ENCODE results near the gene RANBP1. TPM values are rescaled to one million over a fixed set of nuclear protein-coding genes. Genes with fewer than 3 reads are reported as not detected.

Gene RANBP1
- total and polyA plus RNA-seq, 2 of the 13 experiments (the other 11 are each of a cell fraction or from before 2014, with no cell fraction given) = 181 to 492 TPM

- TF ChIP-seq PRDM10 (CRISPR knock-in tag; IDR thresholded peaks at IDR 0.05; ENCODE audit: low read depth) (peak; percentile 77), PRDM15 (CRISPR knock-in tag; IDR thresholded peaks at IDR 0.05) (no peak), ATF7 (IDR thresholded peaks at IDR 0.05) (no peak), ATF7 (CRISPR knock-in tag; IDR thresholded peaks at IDR 0.05) (0 out of 2 replicates have a peak, but pooled peaks have one; percentile 39), FOXC1 (CRISPR knock-in tag; IDR thresholded peaks at IDR 0.05; ENCODE audit: borderline replicate concordance) (no peak), ARID5B (CRISPR knock-in tag; IDR thresholded peaks at IDR 0.05) (peak; percentile 57; the same call in 1 of the 2 replicates), RARA (CRISPR knock-in tag; IDR thresholded peaks at IDR 0.05) (peak; percentile 55; the same call in 1 of the 2 replicates), ZBTB21 (CRISPR knock-in tag; IDR thresholded peaks at IDR 0.05) (no peak), ZFP36L2 (CRISPR knock-in tag; IDR thresholded peaks at IDR 0.05) (peak; percentile 60; the same call in 1 of the 2 replicates), AGO2 (optimal IDR thresholded peaks at IDR 0.05; ENCODE audit: low read depth, low read length) (no peak), ZNF331 (CRISPR knock-in tag; IDR thresholded peaks at IDR 0.05) (peak; percentile 75), ZNF607 (CRISPR knock-in tag; IDR thresholded peaks at IDR 0.05; ENCODE audit: borderline replicate concordance) (peak; percentile 66), MNT (IDR thresholded peaks at IDR 0.05) (no peak)
- TF ChIP-seq, protein P1, sequence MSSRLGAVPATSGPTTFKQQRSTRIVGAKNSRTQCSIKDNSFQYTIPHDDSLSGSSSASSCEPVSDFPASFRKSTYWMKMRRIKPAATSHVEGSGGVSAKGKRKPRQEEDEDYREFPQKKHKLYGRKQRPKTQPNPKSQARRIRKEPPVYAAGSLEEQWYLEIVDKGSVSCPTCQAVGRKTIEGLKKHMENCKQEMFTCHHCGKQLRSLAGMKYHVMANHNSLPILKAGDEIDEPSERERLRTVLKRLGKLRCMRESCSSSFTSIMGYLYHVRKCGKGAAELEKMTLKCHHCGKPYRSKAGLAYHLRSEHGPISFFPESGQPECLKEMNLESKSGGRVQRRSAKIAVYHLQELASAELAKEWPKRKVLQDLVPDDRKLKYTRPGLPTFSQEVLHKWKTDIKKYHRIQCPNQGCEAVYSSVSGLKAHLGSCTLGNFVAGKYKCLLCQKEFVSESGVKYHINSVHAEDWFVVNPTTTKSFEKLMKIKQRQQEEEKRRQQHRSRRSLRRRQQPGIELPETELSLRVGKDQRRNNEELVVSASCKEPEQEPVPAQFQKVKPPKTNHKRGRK (CRISPR knock-in tag; IDR thresholded peaks at IDR 0.05) = no peak
Measured at GRCh38 chr22:20079745-20080444, 36.0 kb upstream of the RANBP1 start, which contains the start of gene DGCR8 (continued).
